ENCODE measurements around the gene MBD6. TPM values are rescaled to one million over a fixed set of nuclear protein-coding genes. Genes with fewer than 3 reads are reported as not detected.
"Not testable (repeated sequence)": the region's sequence is repeated elsewhere in the genome, so short reads cannot be mapped to it uniquely, and the experiment has no call there.

MBD6 gene
- total RNA-seq, 1 donor from 2014 or later, result 58.5 TPM

GRCh38 chr12:57569858-57570257 lies 47.2 kb downstream of the MBD6 start:
- Histone ChIP-seq H3K79me2 (ENCODE audit: insufficient read depth, low read length) (no peaks in the 10 kb centered on the region), H4K20me1 (ENCODE audit: insufficient read depth, low read length) (no peaks in the 10 kb centered on the region), H3K36me3 (ENCODE audit: insufficient read depth, low read length) (no peaks in the 10 kb centered on the region), H3K27me3 (ENCODE audit: insufficient read depth, low read length) (no peaks in the 10 kb centered on the region), H3K4me1 (ENCODE audit: insufficient read depth, low read length) (no peaks in the 10 kb centered on the region), H3K9ac (ENCODE audit: low read length) (no peak overlapping the region), H3K27ac (ENCODE audit: low read depth, low read length) (no peak overlapping the region), H3K4me3 (ENCODE audit: insufficient read depth, low read depth, low read length) (no peak overlapping the region), H3K9me3 (ENCODE audit: insufficient read depth, low read depth, low read length) (no peaks in the 10 kb centered on the region), H3K4me2 (ENCODE audit: low read length) (no peak overlapping the region), H2AFZ (ENCODE audit: low read depth, low read length) (no peak overlapping the region)
- H3K9me3 Mint-ChIP-seq (ENCODE audit: unreplicated experiment), result no peaks in the 10 kb centered on the region
- no peak overlapping the region for H3K4me3 Mint-ChIP-seq (ENCODE audit: unreplicated experiment)
- H3K36me3 Mint-ChIP-seq (ENCODE audit: low read depth, unreplicated experiment), result peaks cover 35% of the 10 kb centered on the region
- DNase-seq (ENCODE audit: low read depth) (no peak), FAIRE-seq (no peak)
- peaks cover 3% of the 10 kb centered on the region for H3K27me3 Mint-ChIP-seq (ENCODE audit: low read depth, unreplicated experiment)
- TF ChIP-seq EZH2 (IDR thresholded peaks at IDR 0.05; ENCODE audit: insufficient read depth, low read length), result no peak
- TF ChIP-seq, protein P1, sequence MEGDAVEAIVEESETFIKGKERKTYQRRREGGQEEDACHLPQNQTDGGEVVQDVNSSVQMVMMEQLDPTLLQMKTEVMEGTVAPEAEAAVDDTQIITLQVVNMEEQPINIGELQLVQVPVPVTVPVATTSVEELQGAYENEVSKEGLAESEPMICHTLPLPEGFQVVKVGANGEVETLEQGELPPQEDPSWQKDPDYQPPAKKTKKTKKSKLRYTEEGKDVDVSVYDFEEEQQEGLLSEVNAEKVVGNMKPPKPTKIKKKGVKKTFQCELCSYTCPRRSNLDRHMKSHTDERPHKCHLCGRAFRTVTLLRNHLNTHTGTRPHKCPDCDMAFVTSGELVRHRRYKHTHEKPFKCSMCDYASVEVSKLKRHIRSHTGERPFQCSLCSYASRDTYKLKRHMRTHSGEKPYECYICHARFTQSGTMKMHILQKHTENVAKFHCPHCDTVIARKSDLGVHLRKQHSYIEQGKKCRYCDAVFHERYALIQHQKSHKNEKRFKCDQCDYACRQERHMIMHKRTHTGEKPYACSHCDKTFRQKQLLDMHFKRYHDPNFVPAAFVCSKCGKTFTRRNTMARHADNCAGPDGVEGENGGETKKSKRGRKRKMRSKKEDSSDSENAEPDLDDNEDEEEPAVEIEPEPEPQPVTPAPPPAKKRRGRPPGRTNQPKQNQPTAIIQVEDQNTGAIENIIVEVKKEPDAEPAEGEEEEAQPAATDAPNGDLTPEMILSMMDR (IDR thresholded peaks at IDR 0.05; ENCODE audit: insufficient read depth, low read depth, low read length), result no peak
- H3K27ac Mint-ChIP-seq (ENCODE audit: unreplicated experiment), result no peak overlapping the region
- H3K4me1 Mint-ChIP-seq (ENCODE audit: low read depth, unreplicated experiment), result no peaks in the 10 kb centered on the region

- not testable (repeated sequence) for H3K27me3 Mint-ChIP-seq (ENCODE audit: low read depth, unreplicated experiment); H3K79me2 ChIP-seq (ENCODE audit: insufficient read depth, low read length); H2AFZ ChIP-seq (ENCODE audit: low read depth, low read length); H3K4me3 ChIP-seq (ENCODE audit: insufficient read depth, low read depth, low read length); H3K27ac ChIP-seq (ENCODE audit: low read depth, low read length); H3K4me1 Mint-ChIP-seq (ENCODE audit: low read depth, unreplicated experiment); H3K4me3 Mint-ChIP-seq (ENCODE audit: unreplicated experiment); H3K4me1 ChIP-seq (ENCODE audit: insufficient read depth, low read length); H3K9me3 ChIP-seq (ENCODE audit: insufficient read depth, low read depth, low read length); DNase-seq (ENCODE audit: low read depth); H3K9ac ChIP-seq (ENCODE audit: low read length); H3K4me2 ChIP-seq (ENCODE audit: low read length); H3K9me3 Mint-ChIP-seq (ENCODE audit: unreplicated experiment); H3K36me3 ChIP-seq (ENCODE audit: insufficient read depth, low read length); H3K27ac Mint-ChIP-seq (ENCODE audit: unreplicated experiment); H3K27me3 ChIP-seq (ENCODE audit: insufficient read depth, low read length); FAIRE-seq; H4K20me1 ChIP-seq (ENCODE audit: insufficient read depth, low read length)
- H3K36me3 Mint-ChIP-seq (ENCODE audit: low read depth, unreplicated experiment), result peaks cover 40% of the 10 kb centered on the region
These were observed 47.8 kb downstream of the MBD6 start for GRCh38 chr12:57570438-57570837.

DNA sequence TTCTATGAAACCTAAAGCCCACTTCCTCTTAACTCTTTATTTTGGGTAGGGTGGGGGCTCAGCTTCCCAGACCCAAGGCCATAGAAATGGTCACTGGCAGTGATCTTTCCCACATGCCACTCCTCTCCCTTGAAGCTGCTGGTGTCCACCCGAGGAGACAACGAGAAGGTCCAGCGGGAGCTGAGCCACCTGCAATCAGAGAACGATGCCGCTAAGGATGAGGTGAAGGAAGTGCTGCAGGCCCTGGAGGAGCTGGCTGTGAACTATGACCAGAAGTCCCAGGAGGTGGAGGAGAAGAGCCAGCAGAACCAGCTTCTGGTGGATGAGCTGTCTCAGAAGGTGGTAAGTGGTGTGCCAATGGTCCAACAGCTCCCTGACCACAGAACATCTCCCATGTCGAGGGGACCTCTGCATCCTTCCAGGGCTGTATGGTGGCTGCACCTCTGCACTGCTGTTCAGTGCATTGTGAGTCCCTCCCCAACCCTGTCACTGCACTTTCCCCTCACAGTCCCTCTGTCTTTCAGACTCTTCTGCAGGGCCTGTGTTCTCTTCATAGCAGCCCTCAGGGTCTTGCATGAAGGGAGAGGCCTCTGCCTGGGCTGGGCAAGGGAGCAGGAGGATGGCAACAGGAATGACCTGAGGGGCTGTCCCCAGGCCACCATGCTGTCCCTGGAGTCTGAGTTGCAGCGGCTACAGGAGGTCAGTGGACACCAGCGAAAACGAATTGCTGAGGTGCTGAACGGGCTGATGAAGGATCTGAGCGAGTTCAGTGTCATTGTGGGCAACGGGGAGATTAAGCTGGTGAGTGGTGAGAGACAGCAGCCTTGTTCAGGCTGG lies 49.5 kb downstream of the MBD6 start:
- Histone ChIP-seq H2AFZ (ENCODE audit: low read depth, low read length) (no peak overlapping the region), H3K27ac (ENCODE audit: low read depth, low read length) (no peak overlapping the region), H3K27me3 (ENCODE audit: insufficient read depth, low read length) (no peaks in the 10 kb centered on the region), H3K4me2 (ENCODE audit: low read length) (no peak overlapping the region), H3K79me2 (ENCODE audit: insufficient read depth, low read length) (no peaks in the 10 kb centered on the region), H3K4me1 (ENCODE audit: insufficient read depth, low read length) (no peaks in the 10 kb centered on the region), H3K4me3 (ENCODE audit: insufficient read depth, low read depth, low read length) (no peak overlapping the region), H3K9me3 (ENCODE audit: insufficient read depth, low read depth, low read length) (no peaks in the 10 kb centered on the region), H3K9ac (ENCODE audit: low read length) (no peak overlapping the region), H3K36me3 (ENCODE audit: insufficient read depth, low read length) (no peaks in the 10 kb centered on the region), H4K20me1 (ENCODE audit: insufficient read depth, low read length) (no peaks in the 10 kb centered on the region)
- no peak overlapping the region for H3K27ac Mint-ChIP-seq (ENCODE audit: unreplicated experiment)
- peaks cover 4% of the 10 kb centered on the region for H3K4me1 Mint-ChIP-seq (ENCODE audit: low read depth, unreplicated experiment)
- no peak for FAIRE-seq
- peaks cover 9% of the 10 kb centered on the region for H3K9me3 Mint-ChIP-seq (ENCODE audit: unreplicated experiment)
- TF ChIP-seq, protein P1 (IDR thresholded peaks at IDR 0.05; ENCODE audit: insufficient read depth, low read depth, low read length), result no peak
- TF ChIP-seq EZH2 (IDR thresholded peaks at IDR 0.05; ENCODE audit: insufficient read depth, low read length), result no peak
- no peak overlapping the region for H3K4me3 Mint-ChIP-seq (ENCODE audit: unreplicated experiment)
- peaks cover 3% of the 10 kb centered on the region for H3K27me3 Mint-ChIP-seq (ENCODE audit: low read depth, unreplicated experiment)
- H3K36me3 Mint-ChIP-seq (ENCODE audit: low read depth, unreplicated experiment), result peaks cover 54% of the 10 kb centered on the region
- no peak for DNase-seq (ENCODE audit: low read depth)
